Uterus (tissue), 2 donors: Measurements from ENCODE around the gene VBP1.

Source experiments
- CTCF ChIP-seq, 4 experiments: fragments of 200-600 bp in 2 of 4; fragments of 450-650 bp in 2 of 4; sonication (generic) in 2 of 4; IDR thresholded peaks; one replicate each; pipeline ENCODE4 v1.5.1; 2016 to 2019; ENCODE audit warnings: antibody characterized with exemption in 4 of 4, mild to moderate bottlenecking in 2 of 4, moderate library complexity in 1 of 4
- POLR2A ChIP-seq, 2 donors: fragments of 450-650 bp; IDR thresholded peaks; one replicate each; pipeline ENCODE4 v1.6.1; 2016; ENCODE audit warnings: antibody characterized with exemption in 2 of 2, mild to moderate bottlenecking in 1 of 2, moderate library complexity in 1 of 2

- TF ChIP-seq CTCF (IDR thresholded peaks at IDR 0.05): no peak
- TF ChIP-seq POLR2A (IDR thresholded peaks at IDR 0.05): no peak
Measured at GRCh38 chrX:155215443-155216178, 649 bp upstream of the VBP1 start.
